AG04450 (cell line): ENCODE data around the gene ZNF646. TPM values are rescaled to one million over a fixed set of nuclear protein-coding genes. Genes with fewer than 3 reads are reported as not detected.

Source experiments
- CTCF ChIA-PET: fragments of 300-600, 350-600 bp; formaldehyde crosslinking; extraction: SDS; loops from one replicate; lab custom pipeline; 2022; ENCODE audit warnings: antibody characterized with exemption, inconsistent platforms; lab: Charles Lee
- POLR2A ChIA-PET: fragments of 350-600 bp; formaldehyde crosslinking; extraction: SDS; loops from one replicate; lab custom pipeline; 2021; ENCODE audit warnings: antibody characterized with exemption, inconsistent platforms; lab: Yijun Ruan, JAX
- DNase-seq: peaks from one replicate; pipeline ENCODE4 v3.0.0-alpha.2; 2011; ENCODE audit warnings: low read depth, low spot score
- H3K27ac ChIP-seq: one replicate; pipeline ENCODE4 v1.5.1; 2012; ENCODE audit warnings: low read depth, low read length, control low read depth
- H3K27me3 ChIP-seq: one replicate; pipeline ENCODE4 v1.6.0; 2012; ENCODE audit warnings: low read length; ENCODE audit not compliant: control insufficient read depth, insufficient read depth
- H3K4me3 ChIP-seq: 2 replicates; pipeline ENCODE4 v1.5.1; 2011; ENCODE audit warnings: mild to moderate bottlenecking, low read depth, low read length, control low read depth
- H3K9me3 ChIP-seq: 2 replicates; pipeline ENCODE4 v1.5.1; 2012; ENCODE audit warnings: low read length; ENCODE audit not compliant: control insufficient read depth, insufficient read depth
- CTCF ChIP-seq: IDR thresholded peaks from 2 replicates; pipeline ENCODE4 v1.5.1; 2011; ENCODE audit warnings: low read depth, low read length, control low read depth, inconsistent platforms
- polyA plus RNA-seq: library from polyadenylated mRNA; depleted of rRNA; stranded (reverse); fragments of >200 nt; gene quantifications from 2 replicates; pipeline ENCODE4 v1.2.3, GENCODE V29; 2011

ZNF646 gene
- polyA plus RNA-seq, 1 experiment, result 2.4 TPM

GRCh38 chr16:31118223-31119155 is 44.3 kb downstream of the ZNF646 start:
- POLR2A ChIA-PET, result interaction anchor here (0.6 to 3.2 kb wide), 11 partner anchors 15 to 342 kb away, joined by 3 to 41 read pairs (median 5); partner anchors contain the start of genes FUS, HSD3B7, VKORC1 and ZNF646
- H3K4me3 ChIP-seq, result peak overlapping the region; percentile 91
- peak overlapping the region; percentile 96 for H3K27ac ChIP-seq
- no peak for TF ChIP-seq CTCF
- CTCF ChIA-PET, result interaction anchor here (1.4 to 2.6 kb wide), 2 partner anchors 24 to 165 kb away, joined by 4 to 23 read pairs; no protein-coding TSS in a partner anchor
- H3K27me3 ChIP-seq, result no peaks in the 10 kb centered on the region
- no peaks in the 10 kb centered on the region; the same call in 1 of the 2 replicates for H3K9me3 ChIP-seq
- no peak for DNase-seq

GRCh38 chr16:31120129-31120528 is 45.9 kb downstream of the ZNF646 start:
- ChIA-PET CTCF (interaction anchor here (0.6 to 3.0 kb wide), 3 partner anchors 22 to 339 kb away, joined by 3 to 15 read pairs (median 3); partner anchors contain the start of gene ARMC5), POLR2A (no interaction called here)
- H3K27ac ChIP-seq, result no peak overlapping the region
- H3K4me3 ChIP-seq, result no peak overlapping the region
- H3K27me3 ChIP-seq, result no peaks in the 10 kb centered on the region
- no peak for DNase-seq
- TF ChIP-seq CTCF, result no peak
- H3K9me3 ChIP-seq, result no peaks in the 10 kb centered on the region; the same call in 1 of the 2 replicates

GRCh38 chr16:31125844-31126243 is 51.6 kb downstream of the ZNF646 start:
- no peak overlapping the region for H3K4me3 ChIP-seq
- ChIA-PET POLR2A (interaction anchor here (0.6 kb wide), 1 partner anchor 52 kb away, joined by 5 read pairs; no protein-coding TSS in a partner anchor), CTCF (interaction anchor here (1.6 kb wide), 1 partner anchor 16 kb away, joined by 5 read pairs; no protein-coding TSS in a partner anchor)
- no peaks in the 10 kb centered on the region for H3K27me3 ChIP-seq
- H3K27ac ChIP-seq, result no peak overlapping the region
- TF ChIP-seq CTCF, result no peak
- no peaks in the 10 kb centered on the region for H3K9me3 ChIP-seq
- no peak for DNase-seq

GRCh38 chr16:31127182-31127581 is 53.0 kb downstream of the ZNF646 start:
- no peak overlapping the region for H3K4me3 ChIP-seq
- H3K9me3 ChIP-seq, result no peaks in the 10 kb centered on the region
- H3K27ac ChIP-seq, result no peak overlapping the region
- no peak for TF ChIP-seq CTCF
- no peak for DNase-seq
- ChIA-PET POLR2A (no interaction called here), CTCF (interaction anchor here (1.7 kb wide), 1 partner anchor 15 kb away, joined by 13 read pairs; no protein-coding TSS in a partner anchor)
- H3K27me3 ChIP-seq, result no peaks in the 10 kb centered on the region
